DMS79 (cell line): Measurements from ENCODE around the gene DCAF10.
"Not testable (repeated sequence)": the region's sequence is repeated elsewhere in the genome, so short reads cannot be mapped to it uniquely, and the experiment has no call there.

Experiments used
- DNase-seq: peaks from one replicate; lab custom pipeline; 2025; lab: John Stamatoyannopoulos, UW

Gene DCAF10

GRCh38 chr9:37908698-37909186, 108.1 kb downstream of the DCAF10 start:
- DNase-seq = no peak

- DNase-seq = no peak
These were observed 108.7 kb downstream of the DCAF10 start for GRCh38 chr9:37909326-37909725.

- DNase-seq = not testable (repeated sequence)
These were observed 109.2 kb downstream of the DCAF10 start for GRCh38 chr9:37909836-37910235.

GRCh38 chr9:37910271-37910670, 109.7 kb downstream of the DCAF10 start:
- no peak for DNase-seq

GRCh38 chr9:37911271-37911681, 110.7 kb downstream of the DCAF10 start:
- no peak for DNase-seq

- peak; percentile 43 for DNase-seq
These were observed 113.0 kb downstream of the DCAF10 start for GRCh38 chr9:37913480-37914153.

- DNase-seq = no peak
These were observed 113.6 kb downstream of the DCAF10 start for GRCh38 chr9:37914154-37914551.

GRCh38 chr9:37914701-37915358, 114.2 kb downstream of the DCAF10 start:
- no peak for DNase-seq

GRCh38 chr9:37915911-37916470, 115.4 kb downstream of the DCAF10 start:
- no peak for DNase-seq

GRCh38 chr9:37916471-37917312, 116.1 kb downstream of the DCAF10 start:
- no peak for DNase-seq
